K562 (cell line): Measurements from ENCODE around the gene LTO1. TPM values are rescaled to one million over a fixed set of nuclear protein-coding genes. Genes with fewer than 3 reads are reported as not detected.
A peak's percentile ranks its signal among the peaks of the same experiment; 100 is the strongest.

Experiments
- CTBP1 ChIP-seq: fragments of 450-650 bp; IDR thresholded peaks from 2 replicates; pipeline ENCODE4 v1.6.1; 2016; ENCODE audit warnings: borderline replicate concordance
- DPF2 ChIP-seq: fragments of 450-650 bp; IDR thresholded peaks from 2 replicates; pipeline ENCODE4 v1.6.1; 2016
- EP300 ChIP-seq: IDR thresholded peaks from 2 replicates; pipeline ENCODE4 v1.6.1; 2012; ENCODE audit warnings: low read length, improper control_type of control experiment
- KLF16 ChIP-seq: IDR thresholded peaks from 2 replicates; pipeline ENCODE4 v1.6.1; 2016; ENCODE audit warnings: antibody characterized with exemption
- MEIS2 ChIP-seq: fragments of 450-650 bp; IDR thresholded peaks from 2 replicates; pipeline ENCODE4 v1.6.1; 2014; ENCODE audit warnings: mild to moderate bottlenecking; ENCODE audit not compliant: partially characterized antibody
- MTA3 ChIP-seq: fragments of 450-650 bp; formaldehyde crosslinking; IDR thresholded peaks from 2 replicates; pipeline ENCODE4 v1.6.1; 2017; ENCODE audit warnings: mild to moderate bottlenecking, borderline replicate concordance
- NFIC ChIP-seq: fragments of 450-650 bp; IDR thresholded peaks from 2 replicates; pipeline ENCODE4 v1.6.1; 2017; ENCODE audit warnings: mild to moderate bottlenecking, inconsistent platforms
- PHF21A ChIP-seq: fragments of 450-650 bp; IDR thresholded peaks from 2 replicates; pipeline ENCODE4 v1.6.1; 2017; ENCODE audit warnings: low read depth, borderline replicate concordance
- PKNOX1 ChIP-seq: fragments of 450-650 bp; IDR thresholded peaks from 2 replicates; pipeline ENCODE4 v1.6.1; 2016
- PML ChIP-seq: IDR thresholded peaks from 2 replicates; pipeline ENCODE4 v1.6.1; 2012; ENCODE audit warnings: low read length, inconsistent platforms
- RCOR1 ChIP-seq, 2 experiments: IDR thresholded peaks; 2 replicates each; pipeline ENCODE4 v1.6.1; 2012; ENCODE audit warnings: low read depth in 2 of 2, low read length in 2 of 2, borderline replicate concordance in 1 of 2, improper control_type of control experiment in 1 of 2
- REST ChIP-seq, 2 experiments: fragments of 450-650 bp; formaldehyde crosslinking in 1 of 2; IDR thresholded peaks; 2 replicates each; pipeline versions ENCODE4 v1.4.0 to v1.6.1; 2014 to 2020; ENCODE audit warnings: mild to moderate bottlenecking in 2 of 2, borderline replicate concordance in 1 of 2, low read depth in 1 of 2
- STAT5A ChIP-seq: IDR thresholded peaks from 2 replicates; pipeline ENCODE4 v1.6.1; 2012; ENCODE audit warnings: low read length, inconsistent platforms, borderline replicate concordance
- TBL1XR1 ChIP-seq, 2 experiments: IDR thresholded peaks; 2 replicates each; pipeline ENCODE4 v1.6.1; 2012; ENCODE audit warnings: improper control_type of control experiment in 2 of 2, low read length in 2 of 2, mild to moderate bottlenecking in 1 of 2
- TCF3 ChIP-seq: sonication (generic); formaldehyde crosslinking; IDR thresholded peaks from 2 replicates; pipeline ENCODE4 v1.4.0; 2020; ENCODE audit warnings: mild to moderate bottlenecking, missing genetic modification reagents
- TFAP4 ChIP-seq: sonication (generic); formaldehyde crosslinking; IDR thresholded peaks from 2 replicates; pipeline ENCODE4 v1.8.0; 2022; ENCODE audit warnings: missing genetic modification reagents, mild to moderate bottlenecking, moderate library complexity, borderline replicate concordance
- ZEB2 ChIP-seq: fragments of 450-650 bp; IDR thresholded peaks from 2 replicates; pipeline ENCODE4 v1.6.1; 2016
- ZNF695 ChIP-seq: fragments of 450-650 bp; formaldehyde crosslinking; IDR thresholded peaks from 2 replicates; pipeline ENCODE4 v1.4.0; 2020; ENCODE audit warnings: mild to moderate bottlenecking, moderate library complexity
- ZNF766 ChIP-seq: fragments of 200-800 bp; sonication (Bioruptor generic); conservative IDR thresholded peaks from 2 replicates; pipeline ENCODE4 v1.6.1; 2016; ENCODE audit warnings: missing genetic modification characterization, missing compliant biosample characterization
- polyA plus RNA-seq, 8 experiments: library from polyadenylated mRNA; depleted of rRNA in 4 of 8; stranded (reverse) in 5 of 8; unstranded in 3 of 8; fragments of >200 nt; fragmentation: Nextera tagmentation in 2 of 8; fragmentation: Illumina TruSeq in 1 of 8; extraction: Ambion mirVana in 2 of 8; extraction: Trizol in 1 of 8; gene quantifications; 2 replicates each; pipeline versions ENCODE4 v1.2.1 to v1.2.3, GENCODE V29; 2011 to 2014; ENCODE audit warnings: inconsistent platforms in 1 of 8, missing spikeins in 1 of 8
- total RNA-seq, 7 experiments: library from RNA; depleted of rRNA in 6 of 7; stranded (reverse); fragments of >200 nt in 6 of 7; fragmentation: Illumina TruSeq in 2 of 7; extraction: Trizol in 2 of 7; gene quantifications; 2 replicates each; pipeline versions ENCODE4 v1.2.1 to v1.2.3, GENCODE V29; 2011 to 2021; ENCODE audit warnings: low replicate concordance in 1 of 7

The LTO1 gene
- total and polyA plus RNA-seq, 9 of the 15 experiments (the other 6 are each of a cell fraction or from before 2014, with no cell fraction given): 2.6 to 43.4 (median 19.1) TPM

- TF ChIP-seq PHF21A (peak; percentile 70; the same call in 1 of the 2 replicates), MEIS2 (peak; percentile 62), PKNOX1 (peak; percentile 46; the same call in 1 of the 2 replicates), STAT5A (peak; percentile 55), PML (peak; percentile 75), TBL1XR1 (IDR thresholded peaks at IDR 0.05; ENCODE audit: low read length in 2 of 2) (0 out of 4 replicates have a peak, but pooled peaks of 1 of the 2 experiments have one; percentile 9), TCF3 (CRISPR knock-in tag) (peak; percentile 56), REST (IDR thresholded peaks at IDR 0.05; ENCODE audit: borderline replicate concordance) (peak; percentile 69), REST (CRISPR knock-in tag; IDR thresholded peaks at IDR 0.05; ENCODE audit: low read depth) (no peak), EP300 (peak; percentile 25; the same call in 1 of the 2 replicates), ZNF695 (CRISPR knock-in tag) (no peak), ZNF766 (CRISPR knock-in tag) (peak; percentile 40; the same call in 1 of the 2 replicates), CTBP1 (peak; percentile 81; the same call in 1 of the 2 replicates), TFAP4 (peak; percentile 91), DPF2 (peak; percentile 72), MTA3 (0 out of 2 replicates have a peak, but pooled peaks have one; percentile 58), KLF16 (peak; percentile 73), ZEB2 (0 out of 2 replicates have a peak, but pooled peaks have one; percentile 52), NFIC (peak; percentile 95), RCOR1 (IDR thresholded peaks at IDR 0.05; ENCODE audit: borderline replicate concordance in 1 of 2, low read depth in 2 of 2, low read length in 2 of 2) (peak; percentile 11 to 91; a peak in 3 of 4 replicates)
Measured at GRCh38 chr11:69700278-69701140, 25.4 kb upstream of the LTO1 start (continued).
